HCT116 (cell line): ENCODE results near the gene AGAP1. TPM values are rescaled to one million over a fixed set of nuclear protein-coding genes. Genes with fewer than 3 reads are reported as not detected.

Experiments
- ATAC-seq: fragments of 200-7000 bp; cut with Tn5 transposase; 2 replicates; pipeline ENCODE4 v1.9.1; 2020; ENCODE audit warnings: mild to moderate bottlenecking, moderate library complexity
- BruUV-seq: library from RNA; stranded (reverse); fragments of 400-500 nt; replicated peaks from 2 replicates; lab custom pipeline; 2021; lab: Mats Ljungman, UMichigan
- CTCF ChIA-PET: fragments of 300-600 bp; sonication (Branson Sonifier 250); formaldehyde crosslinking; loops from one replicate; lab custom pipeline; 2021; ENCODE audit warnings: antibody characterized with exemption; lab: Charles Lee
- POLR2A ChIA-PET: fragments of 300-600, 350-600 bp; sonication (Branson Sonifier 250); formaldehyde crosslinking; loops from one replicate; lab custom pipeline; 2021; ENCODE audit warnings: antibody characterized with exemption; lab: Charles Lee
- RAD21 ChIA-PET, 2 experiments: fragments of 300-600 bp; sonication (Branson Sonifier 250); formaldehyde crosslinking; loops; one replicate each; lab custom pipeline; 2023; ENCODE audit warnings: low total read pairs in 2 of 2; ENCODE audit not compliant: uncharacterized antibody in 2 of 2, unreplicated experiment in 2 of 2, low non-redundant PET in 1 of 2; lab: Charles Lee
- DNase-seq: peaks from one replicate; pipeline ENCODE4 v3.0.0-alpha.2; 2010; ENCODE audit warnings: low read depth, low spot score
- H2AFZ ChIP-seq: fragments of 200-600 bp; shearing (Covaris generic), sonication (generic); 2 replicates; pipeline ENCODE4 v1.6.1; 2017; ENCODE audit warnings: low read depth, mixed run types, mixed read lengths, antibody characterized with exemption, low read length; ENCODE audit not compliant: poor library complexity, severe bottlenecking
- H3K27ac ChIP-seq: 2 replicates; pipeline ENCODE4 v1.5.1; 2012; ENCODE audit warnings: low read depth, low read length
- H3K27me3 ChIP-seq: fragments of 200-600 bp; sonication (generic); 2 replicates; pipeline ENCODE4 v1.6.1; 2016; ENCODE audit warnings: mixed run types, low read length, mixed read lengths; ENCODE audit not compliant: insufficient read depth
- H3K36me3 ChIP-seq, 2 experiments: fragments of 200-500 bp in 1 of 2; fragments of 200-600 bp in 1 of 2; sonication (Bioruptor generic) in 1 of 2; sonication (generic) in 1 of 2; 2 replicates each; pipeline versions ENCODE4 v1.5.1 to v1.6.1; 2014 to 2016; ENCODE audit warnings: low read length in 2 of 2, inconsistent platforms in 1 of 2, mixed read lengths in 1 of 2, mixed run types in 1 of 2; ENCODE audit not compliant: insufficient read depth in 2 of 2, control insufficient read depth in 1 of 2
- H3K4me1 ChIP-seq, 2 experiments: fragments of 200-600 bp in 1 of 2; sonication (generic) in 1 of 2; 2 replicates each; pipeline versions ENCODE4 v1.5.1 to v1.6.1; 2012 to 2017; ENCODE audit warnings: low read length in 2 of 2, inconsistent platforms in 1 of 2, mild to moderate bottlenecking in 1 of 2, mixed read lengths in 1 of 2, mixed run types in 1 of 2, moderate library complexity in 1 of 2; ENCODE audit not compliant: insufficient read depth in 2 of 2, control insufficient read depth in 1 of 2
- H3K4me2 ChIP-seq: fragments of 200-600 bp; sonication (generic); 2 replicates; pipeline ENCODE4 v1.6.1; 2017; ENCODE audit warnings: mixed run types, low read length, mixed read lengths
- H3K4me3 ChIP-seq, 2 experiments: fragments of 200-600 bp in 1 of 2; sonication (generic) in 1 of 2; replicated peaks in 1 of 2; 2 replicates each; pipeline ENCODE4 v1.5.1; 2011 to 2016; ENCODE audit warnings: low read length in 2 of 2, control low read depth in 1 of 2, low read depth in 1 of 2, mild to moderate bottlenecking in 1 of 2, mixed read lengths in 1 of 2, mixed run types in 1 of 2
- H3K79me2 ChIP-seq: fragments of 200-600 bp; sonication (generic); 2 replicates; pipeline ENCODE4 v1.6.1; 2017; ENCODE audit warnings: mild to moderate bottlenecking, mixed run types, low read length, moderate library complexity, mixed read lengths; ENCODE audit not compliant: insufficient read depth
- H3K9ac ChIP-seq: fragments of 200-600 bp; sonication (generic); 2 replicates; pipeline ENCODE4 v1.6.1; 2016; ENCODE audit warnings: low read length, mixed read lengths
- H3K9me2 ChIP-seq: fragments of 200-600 bp; sonication (generic), shearing (Covaris generic); 2 replicates; pipeline ENCODE4 v1.6.1; 2017; ENCODE audit warnings: mixed run types, mild to moderate bottlenecking, moderate library complexity; ENCODE audit not compliant: insufficient read depth
- H3K9me3 ChIP-seq, 2 experiments: fragments of 200-500 bp in 1 of 2; fragments of 200-600 bp in 1 of 2; sonication (Bioruptor generic) in 1 of 2; sonication (generic) in 1 of 2; 2 replicates each; pipeline ENCODE4 v1.6.1; 2014 to 2017; ENCODE audit warnings: low read length in 2 of 2, mixed read lengths in 2 of 2, inconsistent platforms in 1 of 2, low read depth in 1 of 2, mild to moderate bottlenecking in 1 of 2, mixed run types in 1 of 2, moderate library complexity in 1 of 2; ENCODE audit not compliant: control insufficient read depth in 1 of 2, insufficient read depth in 1 of 2
- H4K20me1 ChIP-seq: fragments of 200-600 bp; sonication (generic), shearing (Covaris generic); 2 replicates; pipeline ENCODE4 v1.6.1; 2017; ENCODE audit warnings: mixed run types, mild to moderate bottlenecking, moderate library complexity; ENCODE audit not compliant: insufficient read depth
- FOSL1 ChIP-seq: IDR thresholded peaks from 2 replicates; pipeline ENCODE4 v1.6.1; 2012; ENCODE audit warnings: low read depth
- JUND ChIP-seq: IDR thresholded peaks from 2 replicates; pipeline ENCODE4 v1.6.1; 2012
- ZNF274 ChIP-seq: fragments of 200-500 bp; sonication (Bioruptor generic); IDR thresholded peaks from 2 replicates; pipeline ENCODE4 v1.6.1; 2014; ENCODE audit warnings: mild to moderate bottlenecking, low read depth, low read length, inconsistent platforms
- intact Hi-C: fragments of 100-400 bp; cut with micrococcal nuclease; formaldehyde crosslinking; loops from 2 replicates; pipeline ENCODE4 v1.10.0; 2022
- total RNA-seq: library from RNA; stranded (reverse); gene quantifications from one replicate; pipeline ENCODE4 v1.2.1, GENCODE V29; 2021; ENCODE audit not compliant: unreplicated experiment
- TF ChIP-seq, protein P1 (sequence below), 3 experiments: fragments of 200-600 bp in 1 of 3; sonication (generic) in 1 of 3; IDR thresholded peaks in 2 of 3; conservative IDR thresholded peaks in 1 of 3; 2 replicates each; pipeline ENCODE4 v1.5.1; 2012 to 2017; ENCODE audit warnings: low read depth in 2 of 3, low read length in 2 of 3, antibody characterized with exemption in 1 of 3, borderline replicate concordance in 1 of 3, control low read depth in 1 of 3, mild to moderate bottlenecking in 1 of 3, mixed read lengths in 1 of 3, mixed run types in 1 of 3, moderate library complexity in 1 of 3; ENCODE audit not compliant: insufficient read depth in 1 of 3
- TF ChIP-seq, protein P2 (sequence below): IDR thresholded peaks from 2 replicates; pipeline ENCODE4 v1.6.1; 2011; ENCODE audit warnings: mild to moderate bottlenecking, low read length, moderate library complexity; ENCODE audit not compliant: insufficient replicate concordance; ENCODE audit errors: extremely low read depth

AGAP1 gene
- total RNA-seq, 1 experiment from 2014 or later = 43.8 TPM

GRCh38 chr2:235546151-235546435 is 52.2 kb downstream of the AGAP1 start:
- ATAC-seq (no peak), DNase-seq (no peak)
- intact Hi-C loops = no loop called here
- Histone ChIP-seq H3K27me3 (no peaks in the 10 kb centered on the region), H3K4me3 (no peak overlapping the region), H2AFZ (no peak overlapping the region), H3K36me3 (no peaks in the 10 kb centered on the region), H3K9me3 (no peaks in the 10 kb centered on the region), H4K20me1 (0 out of 2 replicates have a peak, but pooled peaks cover 8% of the 10 kb centered on the region), H3K27ac (no peak overlapping the region), H3K4me2 (no peak overlapping the region), H3K9ac (no peak overlapping the region), H3K9me2 (no peaks in the 10 kb centered on the region), H3K79me2 (peaks cover 88% of the 10 kb centered on the region), H3K4me1 (peaks cover 0 to 5% of the 10 kb centered on the region in 2 experiments; a peak in 1 of 4 replicates)
- TF ChIP-seq ZNF274 (no peak), FOSL1 (no peak), JUND (no peak)
- TF ChIP-seq, protein P1, sequence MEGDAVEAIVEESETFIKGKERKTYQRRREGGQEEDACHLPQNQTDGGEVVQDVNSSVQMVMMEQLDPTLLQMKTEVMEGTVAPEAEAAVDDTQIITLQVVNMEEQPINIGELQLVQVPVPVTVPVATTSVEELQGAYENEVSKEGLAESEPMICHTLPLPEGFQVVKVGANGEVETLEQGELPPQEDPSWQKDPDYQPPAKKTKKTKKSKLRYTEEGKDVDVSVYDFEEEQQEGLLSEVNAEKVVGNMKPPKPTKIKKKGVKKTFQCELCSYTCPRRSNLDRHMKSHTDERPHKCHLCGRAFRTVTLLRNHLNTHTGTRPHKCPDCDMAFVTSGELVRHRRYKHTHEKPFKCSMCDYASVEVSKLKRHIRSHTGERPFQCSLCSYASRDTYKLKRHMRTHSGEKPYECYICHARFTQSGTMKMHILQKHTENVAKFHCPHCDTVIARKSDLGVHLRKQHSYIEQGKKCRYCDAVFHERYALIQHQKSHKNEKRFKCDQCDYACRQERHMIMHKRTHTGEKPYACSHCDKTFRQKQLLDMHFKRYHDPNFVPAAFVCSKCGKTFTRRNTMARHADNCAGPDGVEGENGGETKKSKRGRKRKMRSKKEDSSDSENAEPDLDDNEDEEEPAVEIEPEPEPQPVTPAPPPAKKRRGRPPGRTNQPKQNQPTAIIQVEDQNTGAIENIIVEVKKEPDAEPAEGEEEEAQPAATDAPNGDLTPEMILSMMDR (IDR thresholded peaks at IDR 0.05 in 2 of 3, conservative IDR thresholded peaks at IDR 0.05 in 1 of 3; ENCODE audit: borderline replicate concordance in 1 of 3, insufficient read depth in 1 of 3, low read depth in 2 of 3, low read length in 2 of 3) = no peak
- TF ChIP-seq, protein P2, sequence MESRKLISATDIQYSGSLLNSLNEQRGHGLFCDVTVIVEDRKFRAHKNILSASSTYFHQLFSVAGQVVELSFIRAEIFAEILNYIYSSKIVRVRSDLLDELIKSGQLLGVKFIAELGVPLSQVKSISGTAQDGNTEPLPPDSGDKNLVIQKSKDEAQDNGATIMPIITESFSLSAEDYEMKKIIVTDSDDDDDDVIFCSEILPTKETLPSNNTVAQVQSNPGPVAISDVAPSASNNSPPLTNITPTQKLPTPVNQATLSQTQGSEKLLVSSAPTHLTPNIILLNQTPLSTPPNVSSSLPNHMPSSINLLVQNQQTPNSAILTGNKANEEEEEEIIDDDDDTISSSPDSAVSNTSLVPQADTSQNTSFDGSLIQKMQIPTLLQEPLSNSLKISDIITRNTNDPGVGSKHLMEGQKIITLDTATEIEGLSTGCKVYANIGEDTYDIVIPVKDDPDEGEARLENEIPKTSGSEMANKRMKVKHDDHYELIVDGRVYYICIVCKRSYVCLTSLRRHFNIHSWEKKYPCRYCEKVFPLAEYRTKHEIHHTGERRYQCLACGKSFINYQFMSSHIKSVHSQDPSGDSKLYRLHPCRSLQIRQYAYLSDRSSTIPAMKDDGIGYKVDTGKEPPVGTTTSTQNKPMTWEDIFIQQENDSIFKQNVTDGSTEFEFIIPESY = no peak
- CTCF ChIA-PET = no interaction called here
- POLR2A ChIA-PET = no interaction called here
- RAD21 ChIA-PET = no interaction called here
- BruUV-seq = no TSS peak
